GM21786 (cell line): Measurements from ENCODE around the gene UTP11.
"Not testable (repeated sequence)": the region's sequence is repeated elsewhere in the genome, so short reads cannot be mapped to it uniquely, and the experiment has no call there.

Experiments
- ATAC-seq: cut with Tn5 transposase; IDR thresholded peaks from one replicate; pipeline ENCODE4 v1.9.1; 2021; ENCODE audit not compliant: unreplicated experiment

Gene UTP11

GRCh38 chr1:38012363-38013226 is at the start of gene UTP11:
UTP11 (plus strand) TSS chr1:38012734; CDS start chr1:38012803, 69 bp downstream.
- ATAC-seq, result peak; percentile 95

- ATAC-seq, result not testable (repeated sequence)
These were observed 48.4 kb upstream of the UTP11 start for GRCh38 chr1:37964106-37964505.

- ATAC-seq, result no peak
These were observed 47.2 kb upstream of the UTP11 start for GRCh38 chr1:37965301-37965700.

- not testable (repeated sequence) for ATAC-seq
These were observed 38.9 kb upstream of the UTP11 start for GRCh38 chr1:37973684-37974083.

- no peak for ATAC-seq
These were observed 38.0 kb upstream of the UTP11 start for GRCh38 chr1:37974567-37974966.

- not testable (repeated sequence) for ATAC-seq
These were observed 37.5 kb upstream of the UTP11 start for GRCh38 chr1:37975083-37975482.

GRCh38 chr1:37978541-37978940 is 34.0 kb upstream of the UTP11 start:
- ATAC-seq, result no peak

GRCh38 chr1:37983546-37983945 is 29.0 kb upstream of the UTP11 start:
- no peak for ATAC-seq

GRCh38 chr1:37987679-37988078 is 24.9 kb upstream of the UTP11 start:
- no peak for ATAC-seq

- ATAC-seq, result peak; percentile 32
These were observed 23.1 kb upstream of the UTP11 start for GRCh38 chr1:37989361-37989930.

- no peak for ATAC-seq
These were observed 17.5 kb upstream of the UTP11 start for GRCh38 chr1:37994886-37995566.

- ATAC-seq, result no peak
These were observed 16.7 kb upstream of the UTP11 start for GRCh38 chr1:37995751-37996345.

- ATAC-seq, result no peak
These were observed 15.1 kb upstream of the UTP11 start for GRCh38 chr1:37997256-37998088.

- ATAC-seq, result no peak
These were observed 14.3 kb upstream of the UTP11 start for GRCh38 chr1:37998089-37998808.

- ATAC-seq, result no peak
These were observed 13.6 kb upstream of the UTP11 start for GRCh38 chr1:37998913-37999429.

GRCh38 chr1:37999430-38000232 is 12.9 kb upstream of the UTP11 start:
- ATAC-seq, result no peak

- ATAC-seq, result no peak
These were observed 12.4 kb upstream of the UTP11 start for GRCh38 chr1:38000233-38000528.

GRCh38 chr1:38000529-38001455 is 11.7 kb upstream of the UTP11 start:
- ATAC-seq, result no peak
